ENCODE measurements around the gene MXI1.

- TF ChIP-seq CTCF (IDR thresholded peaks at IDR 0.05; ENCODE audit: low read depth, low read length, poor library complexity, severe bottlenecking) (peak; percentile 20), EZH2phosphoT487 (IDR thresholded peaks at IDR 0.05; ENCODE audit: borderline replicate concordance, low read length) (no peak)
Observed at GRCh38 chr10:110221721-110222261, 14.4 kb downstream of the MXI1 start.
